Thyroid gland (tissue), 4 donors: Measurements from ENCODE around the gene NUPR1.

ENCODE experiments used
- CTCF ChIP-seq, 6 experiments: fragments of 200-600 bp in 3 of 6; fragments of 450-650 bp in 3 of 6; sonication (generic) in 3 of 6; IDR thresholded peaks; one replicate each; pipeline ENCODE4 v1.5.1; 2016 to 2019; ENCODE audit warnings: antibody characterized with exemption in 6 of 6, mild to moderate bottlenecking in 2 of 6, inconsistent platforms in 1 of 6, moderate library complexity in 1 of 6
- POLR2A ChIP-seq, 2 donors: fragments of 450-650 bp; IDR thresholded peaks; one replicate each; pipeline ENCODE4 v1.6.1; 2017; ENCODE audit warnings: antibody characterized with exemption in 2 of 2, mild to moderate bottlenecking in 2 of 2, moderate library complexity in 1 of 2

GRCh38 chr16:28514246-28514645 is 24.5 kb downstream of the NUPR1 start:
- TF ChIP-seq POLR2A (IDR thresholded peaks at IDR 0.05) (no peak), CTCF (IDR thresholded peaks at IDR 0.05) (no peak)
